GM23338 (cell line): ENCODE measurements around the gene ENTPD3. TPM values are rescaled to one million over a fixed set of nuclear protein-coding genes. Genes with fewer than 3 reads are reported as not detected.
A peak's percentile ranks its signal among the peaks of the same experiment; 100 is the strongest.

Experiments used
- ATAC-seq: fragments of 200-7000 bp; cut with Tn5 transposase; 3 replicates; pipeline ENCODE4 v1.9.1; 2020
- DNase-seq: peaks from one replicate; pipeline ENCODE4 v3.0.0-alpha.2; 2015; ENCODE audit warnings: low spot score
- H2AFZ ChIP-seq: fragments of 200-600 bp; sonication (generic); 2 replicates; pipeline ENCODE4 v1.8.0; 2016; ENCODE audit warnings: antibody characterized with exemption, mild to moderate bottlenecking, moderate library complexity
- H3F3A ChIP-seq: fragments of 200-600 bp; sonication (generic); replicated peaks from 2 replicates; pipeline ENCODE4 v1.8.0; 2017; ENCODE audit warnings: antibody characterized with exemption, mixed run types, low read depth
- H3K27ac ChIP-seq: fragments of 200-600 bp; sonication (generic); 2 replicates; pipeline ENCODE4 v1.6.1; 2016; ENCODE audit warnings: low read depth
- H3K27me3 ChIP-seq: fragments of 200-600 bp; sonication (generic); 2 replicates; pipeline ENCODE4 v1.8.0; 2016; ENCODE audit warnings: mild to moderate bottlenecking, mixed run types, moderate library complexity; ENCODE audit not compliant: insufficient read depth
- H3K36me3 ChIP-seq: fragments of 200-600 bp; sonication (generic); 2 replicates; pipeline ENCODE4 v1.8.0; 2016; ENCODE audit warnings: mild to moderate bottlenecking; ENCODE audit not compliant: insufficient read depth
- H3K4me1 ChIP-seq: fragments of 200-600 bp; sonication (generic); 2 replicates; pipeline ENCODE4 v1.8.0; 2016; ENCODE audit warnings: mild to moderate bottlenecking, moderate library complexity; ENCODE audit not compliant: insufficient read depth
- H3K4me2 ChIP-seq: fragments of 200-600 bp; sonication (generic); 2 replicates; pipeline ENCODE4 v1.7.1; 2017; ENCODE audit warnings: mixed run types
- H3K4me3 ChIP-seq: fragments of 200-600 bp; sonication (generic); 2 replicates; pipeline ENCODE4 v1.6.1; 2016; ENCODE audit warnings: mixed run types
- H3K79me2 ChIP-seq: fragments of 200-600 bp; sonication (generic); replicated peaks from 2 replicates; pipeline ENCODE4 v1.8.0; 2017; ENCODE audit warnings: mild to moderate bottlenecking; ENCODE audit not compliant: insufficient read depth
- H3K9me2 ChIP-seq: fragments of 200-600 bp; sonication (generic); 2 replicates; pipeline ENCODE4 v1.8.0; 2017; ENCODE audit not compliant: insufficient read depth
- H4K20me1 ChIP-seq: fragments of 200-600 bp; sonication (generic); replicated peaks from 2 replicates; pipeline ENCODE4 v1.8.0; 2017; ENCODE audit warnings: mild to moderate bottlenecking; ENCODE audit not compliant: insufficient read depth
- H3K27ac Mint-ChIP-seq: 2 replicates; pipeline ENCODE4 v1.8.0; 2020; ENCODE audit warnings: inconsistent platforms, mild to moderate bottlenecking, moderate library complexity, mixed read lengths
- H3K27me3 Mint-ChIP-seq: 3 replicates; pipeline ENCODE4 v1.8.0; 2022; ENCODE audit warnings: low read depth, mild to moderate bottlenecking, moderate library complexity, mixed read lengths, inconsistent platforms; ENCODE audit not compliant: insufficient read depth, poor library complexity
- H3K36me3 Mint-ChIP-seq: 3 replicates; pipeline ENCODE4 v1.8.0; 2021; ENCODE audit warnings: low read depth, mild to moderate bottlenecking, inconsistent platforms, moderate library complexity, mixed read lengths
- H3K4me1 Mint-ChIP-seq: 3 replicates; pipeline ENCODE4 v1.8.0; 2020; ENCODE audit warnings: mild to moderate bottlenecking, inconsistent platforms, mixed read lengths
- H3K4me3 Mint-ChIP-seq: 3 replicates; pipeline ENCODE4 v1.8.0; 2021; ENCODE audit warnings: moderate library complexity, mild to moderate bottlenecking, inconsistent platforms, mixed read lengths
- H3K9me3 Mint-ChIP-seq: 3 replicates; pipeline ENCODE4 v1.8.0; 2020; ENCODE audit warnings: moderate library complexity, mild to moderate bottlenecking, inconsistent platforms, mixed read lengths
- CREB1 ChIP-seq: fragments of 250-450 bp; sonication (Bioruptor Pico); IDR thresholded peaks from 2 replicates; pipeline ENCODE4 v1.5.0; 2020; ENCODE audit warnings: low read depth, mild to moderate bottlenecking, moderate library complexity
- CTCF ChIP-seq, 2 experiments: fragments of 200-600 bp in 1 of 2; sonication (generic) in 1 of 2; conservative IDR thresholded peaks; 2 replicates each; pipeline versions ENCODE4 v1.5.1 to v1.6.1; 2016 to 2017; ENCODE audit warnings: antibody characterized with exemption in 2 of 2, low read depth in 2 of 2, mild to moderate bottlenecking in 2 of 2, moderate library complexity in 1 of 2
- EZH2 ChIP-seq: fragments of 200-600 bp; sonication (generic); IDR thresholded peaks from one replicate; pipeline ENCODE4 v1.8.0; 2017; ENCODE audit warnings: antibody characterized with exemption, mild to moderate bottlenecking, low read depth; ENCODE audit not compliant: unreplicated experiment
- EZH2phosphoT487 ChIP-seq: fragments of 200-600 bp; sonication (generic); IDR thresholded peaks from one replicate; pipeline ENCODE4 v1.8.1; 2018; ENCODE audit warnings: antibody characterized with exemption; ENCODE audit not compliant: unreplicated experiment
- JUNB ChIP-seq: IDR thresholded peaks from one replicate; pipeline ENCODE4 v1.6.1; 2016; ENCODE audit warnings: antibody characterized with exemption; ENCODE audit not compliant: unreplicated experiment
- NANOG ChIP-seq: IDR thresholded peaks from 2 replicates; pipeline ENCODE4 v1.6.1; 2016; ENCODE audit warnings: antibody characterized with exemption, borderline replicate concordance
- POLR2AphosphoS5 ChIP-seq: IDR thresholded peaks from 2 replicates; pipeline ENCODE4 v1.6.1; 2016; ENCODE audit warnings: antibody characterized with exemption, low read depth
- STAT1 ChIP-seq: IDR thresholded peaks from one replicate; pipeline ENCODE4 v1.6.1; 2016; ENCODE audit warnings: antibody characterized with exemption; ENCODE audit not compliant: unreplicated experiment
- ZNF114 ChIP-seq: fragments of 250-450 bp; sonication (Bioruptor Pico); IDR thresholded peaks from 2 replicates; pipeline ENCODE4 v1.5.0; 2020; ENCODE audit warnings: mild to moderate bottlenecking, moderate library complexity
- ZNF331 ChIP-seq: fragments of 250-450 bp; sonication (Bioruptor Pico); IDR thresholded peaks from 2 replicates; pipeline ENCODE4 v1.5.0; 2020; ENCODE audit warnings: low read depth, mild to moderate bottlenecking, moderate library complexity
- ZNF462 ChIP-seq: fragments of 250-450 bp; sonication (Bioruptor Pico); IDR thresholded peaks from 2 replicates; pipeline ENCODE4 v1.5.0; 2020; ENCODE audit warnings: mild to moderate bottlenecking, moderate library complexity
- polyA plus RNA-seq: library from polyadenylated mRNA; unstranded; fragments of >200 nt; fragmentation: Nextera tagmentation; extraction: Ambion mirVana; gene quantifications from 2 replicates; pipeline ENCODE4 v1.2.1, GENCODE V29; 2016
- total RNA-seq: library from RNA; depleted of rRNA; stranded (reverse); fragments of >200 nt; shearing (Covaris generic); gene quantifications from 2 replicates; pipeline ENCODE4 v1.2.3, GENCODE V29; 2014
- TF ChIP-seq, protein P1 (sequence below): IDR thresholded peaks from one replicate; pipeline ENCODE4 v1.6.1; 2018; ENCODE audit warnings: antibody characterized with exemption; ENCODE audit not compliant: unreplicated experiment
- TF ChIP-seq, protein P2 (sequence below): IDR thresholded peaks from 2 replicates; pipeline ENCODE4 v1.6.1; 2016; ENCODE audit warnings: antibody characterized with exemption

Gene ENTPD3
- total and polyA plus RNA-seq, 2 experiments from 2014 or later = 0.32 to 0.63 TPM

DNA sequence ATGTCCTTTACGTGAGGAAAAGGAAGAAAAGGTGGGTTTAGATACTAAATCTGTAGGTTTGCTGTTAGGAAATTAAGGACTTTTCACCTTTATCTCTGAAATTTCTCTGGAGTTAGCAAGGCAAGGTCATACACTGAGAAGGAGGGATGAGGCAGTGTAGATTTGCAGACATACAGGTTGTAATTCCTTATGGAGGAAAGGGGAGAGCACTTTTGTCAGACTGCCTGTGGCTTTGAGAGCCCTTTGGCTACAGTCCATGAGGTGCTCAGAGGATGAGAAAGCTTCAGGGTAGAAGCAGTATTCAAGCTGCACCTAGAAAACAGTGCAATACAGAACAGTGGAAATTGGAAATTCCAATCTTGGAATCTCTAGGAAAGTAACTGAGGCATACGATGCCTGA is 78.5 kb downstream of the ENTPD3 start:
- Histone ChIP-seq H3F3A (peaks cover 38% of the 10 kb centered on the region), H3K9me2 (no peaks in the 10 kb centered on the region), H4K20me1 (peaks cover 31% of the 10 kb centered on the region), H3K4me1 (no peaks in the 10 kb centered on the region), H3K36me3 (peaks cover 36% of the 10 kb centered on the region), H3K4me3 (no peak overlapping the region), H3K27me3 (no peaks in the 10 kb centered on the region), H3K27ac (peak overlapping the region; percentile 89), H3K4me2 (no peak overlapping the region), H3K79me2 (peaks cover 3% of the 10 kb centered on the region), H2AFZ (no peak overlapping the region)
- peaks cover 47% of the 10 kb centered on the region for H3K36me3 Mint-ChIP-seq
- peak overlapping the region; percentile 68 for H3K27ac Mint-ChIP-seq
- ATAC-seq (peak; percentile 16), DNase-seq (no peak)
- H3K4me1 Mint-ChIP-seq = peaks cover 12% of the 10 kb centered on the region; the same call in 2 of the 3 replicates
- no peaks in the 10 kb centered on the region for H3K9me3 Mint-ChIP-seq
- no peaks in the 10 kb centered on the region for H3K27me3 Mint-ChIP-seq
- H3K4me3 Mint-ChIP-seq = no peak overlapping the region
- TF ChIP-seq, protein P1, sequence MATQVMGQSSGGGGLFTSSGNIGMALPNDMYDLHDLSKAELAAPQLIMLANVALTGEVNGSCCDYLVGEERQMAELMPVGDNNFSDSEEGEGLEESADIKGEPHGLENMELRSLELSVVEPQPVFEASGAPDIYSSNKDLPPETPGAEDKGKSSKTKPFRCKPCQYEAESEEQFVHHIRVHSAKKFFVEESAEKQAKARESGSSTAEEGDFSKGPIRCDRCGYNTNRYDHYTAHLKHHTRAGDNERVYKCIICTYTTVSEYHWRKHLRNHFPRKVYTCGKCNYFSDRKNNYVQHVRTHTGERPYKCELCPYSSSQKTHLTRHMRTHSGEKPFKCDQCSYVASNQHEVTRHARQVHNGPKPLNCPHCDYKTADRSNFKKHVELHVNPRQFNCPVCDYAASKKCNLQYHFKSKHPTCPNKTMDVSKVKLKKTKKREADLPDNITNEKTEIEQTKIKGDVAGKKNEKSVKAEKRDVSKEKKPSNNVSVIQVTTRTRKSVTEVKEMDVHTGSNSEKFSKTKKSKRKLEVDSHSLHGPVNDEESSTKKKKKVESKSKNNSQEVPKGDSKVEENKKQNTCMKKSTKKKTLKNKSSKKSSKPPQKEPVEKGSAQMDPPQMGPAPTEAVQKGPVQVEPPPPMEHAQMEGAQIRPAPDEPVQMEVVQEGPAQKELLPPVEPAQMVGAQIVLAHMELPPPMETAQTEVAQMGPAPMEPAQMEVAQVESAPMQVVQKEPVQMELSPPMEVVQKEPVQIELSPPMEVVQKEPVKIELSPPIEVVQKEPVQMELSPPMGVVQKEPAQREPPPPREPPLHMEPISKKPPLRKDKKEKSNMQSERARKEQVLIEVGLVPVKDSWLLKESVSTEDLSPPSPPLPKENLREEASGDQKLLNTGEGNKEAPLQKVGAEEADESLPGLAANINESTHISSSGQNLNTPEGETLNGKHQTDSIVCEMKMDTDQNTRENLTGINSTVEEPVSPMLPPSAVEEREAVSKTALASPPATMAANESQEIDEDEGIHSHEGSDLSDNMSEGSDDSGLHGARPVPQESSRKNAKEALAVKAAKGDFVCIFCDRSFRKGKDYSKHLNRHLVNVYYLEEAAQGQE = no peak
- no peak for TF ChIP-seq ZNF462
- TF ChIP-seq STAT1 = no peak
- TF ChIP-seq CTCF (conservative IDR thresholded peaks at IDR 0.05; ENCODE audit: low read depth in 2 of 2) = no peak
- no peak for TF ChIP-seq EZH2phosphoT487
- no peak for TF ChIP-seq EZH2
- TF ChIP-seq CREB1 (CRISPR knock-in tag) = no peak
- no peak for TF ChIP-seq POLR2AphosphoS5
- TF ChIP-seq, protein P2, sequence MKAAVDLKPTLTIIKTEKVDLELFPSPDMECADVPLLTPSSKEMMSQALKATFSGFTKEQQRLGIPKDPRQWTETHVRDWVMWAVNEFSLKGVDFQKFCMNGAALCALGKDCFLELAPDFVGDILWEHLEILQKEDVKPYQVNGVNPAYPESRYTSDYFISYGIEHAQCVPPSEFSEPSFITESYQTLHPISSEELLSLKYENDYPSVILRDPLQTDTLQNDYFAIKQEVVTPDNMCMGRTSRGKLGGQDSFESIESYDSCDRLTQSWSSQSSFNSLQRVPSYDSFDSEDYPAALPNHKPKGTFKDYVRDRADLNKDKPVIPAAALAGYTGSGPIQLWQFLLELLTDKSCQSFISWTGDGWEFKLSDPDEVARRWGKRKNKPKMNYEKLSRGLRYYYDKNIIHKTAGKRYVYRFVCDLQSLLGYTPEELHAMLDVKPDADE = no peak
- TF ChIP-seq ZNF114 (CRISPR knock-in tag) = no peak
- TF ChIP-seq ZNF331 = no peak
- no peak for TF ChIP-seq NANOG
- no peak for TF ChIP-seq JUNB
